ENCODE data around the gene SLC37A1. TPM values are rescaled to one million over a fixed set of nuclear protein-coding genes. Genes with fewer than 3 reads are reported as not detected.

SLC37A1 gene
- total RNA-seq, 1 experiment from 2014 or later = 15.0 TPM

DNA sequence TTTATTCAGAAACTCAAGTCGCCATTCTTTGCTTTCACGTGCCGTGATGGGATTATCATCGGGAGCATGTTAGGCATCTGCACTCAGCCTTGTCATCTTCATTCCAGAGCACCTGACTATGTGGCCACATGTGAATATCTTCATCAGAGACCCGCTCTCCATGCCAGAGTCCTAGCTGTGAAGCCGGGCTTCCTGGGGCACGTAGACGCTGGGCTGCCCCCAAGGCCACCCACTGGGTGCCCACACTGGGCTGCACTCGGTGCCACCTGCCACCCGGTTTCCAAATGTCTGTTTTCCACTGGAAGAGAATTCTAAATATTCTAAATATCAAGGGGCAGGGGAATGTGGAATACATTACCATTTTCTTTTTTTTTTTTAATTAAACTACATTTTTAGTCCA is 43.8 kb downstream of the SLC37A1 start:
- Histone ChIP-seq H2AFZ (ENCODE audit: low read depth, low read length, poor library complexity, severe bottlenecking) (no peak overlapping the region), H3K27me3 (ENCODE audit: insufficient read depth, low read length) (no peaks in the 10 kb centered on the region), H3K4me3 (replicated peaks in 1 of 2; ENCODE audit: low read depth in 1 of 2, low read length in 2 of 2) (no peak overlapping the region), H3K9me2 (ENCODE audit: insufficient read depth) (no peaks in the 10 kb centered on the region), H3K36me3 (ENCODE audit: control insufficient read depth in 1 of 2, insufficient read depth in 2 of 2, low read length in 2 of 2) (no peaks in the 10 kb centered on the region), H3K4me1 (ENCODE audit: control insufficient read depth in 1 of 2, insufficient read depth in 2 of 2, low read length in 2 of 2) (no peaks in the 10 kb centered on the region), H3K4me2 (ENCODE audit: low read length) (no peak overlapping the region), H4K20me1 (ENCODE audit: insufficient read depth) (no peaks in the 10 kb centered on the region), H3K9me3 (ENCODE audit: control insufficient read depth in 1 of 2, insufficient read depth in 1 of 2, low read depth in 1 of 2, low read length in 2 of 2) (no peaks in the 10 kb centered on the region), H3K9ac (ENCODE audit: low read length) (no peak overlapping the region), H3K27ac (ENCODE audit: low read depth, low read length) (no peak overlapping the region), H3K79me2 (ENCODE audit: insufficient read depth, low read length) (no peaks in the 10 kb centered on the region)
- no peak for TF ChIP-seq EZH2 (IDR thresholded peaks at IDR 0.05)
- no peak for TF ChIP-seq SP1 (IDR thresholded peaks at IDR 0.05; ENCODE audit: low read depth)
- TF ChIP-seq POLR2A (IDR thresholded peaks at IDR 0.05; ENCODE audit: borderline replicate concordance, extremely low read depth, insufficient read depth, insufficient read length) = no peak
- TF ChIP-seq JUND (IDR thresholded peaks at IDR 0.05) = no peak
- TF ChIP-seq EGR1 (IDR thresholded peaks at IDR 0.05; ENCODE audit: low read depth) = no peak
- TF ChIP-seq SIN3A (IDR thresholded peaks at IDR 0.05; ENCODE audit: low read depth) = no peak
- TF ChIP-seq ELF1 (IDR thresholded peaks at IDR 0.05; ENCODE audit: borderline replicate concordance, low read depth) = no peak
- TF ChIP-seq SRF (IDR thresholded peaks at IDR 0.05; ENCODE audit: low read depth) = no peak
- no peak for TF ChIP-seq CBX3 (IDR thresholded peaks at IDR 0.05; ENCODE audit: low read depth)
- TF ChIP-seq, protein P1, sequence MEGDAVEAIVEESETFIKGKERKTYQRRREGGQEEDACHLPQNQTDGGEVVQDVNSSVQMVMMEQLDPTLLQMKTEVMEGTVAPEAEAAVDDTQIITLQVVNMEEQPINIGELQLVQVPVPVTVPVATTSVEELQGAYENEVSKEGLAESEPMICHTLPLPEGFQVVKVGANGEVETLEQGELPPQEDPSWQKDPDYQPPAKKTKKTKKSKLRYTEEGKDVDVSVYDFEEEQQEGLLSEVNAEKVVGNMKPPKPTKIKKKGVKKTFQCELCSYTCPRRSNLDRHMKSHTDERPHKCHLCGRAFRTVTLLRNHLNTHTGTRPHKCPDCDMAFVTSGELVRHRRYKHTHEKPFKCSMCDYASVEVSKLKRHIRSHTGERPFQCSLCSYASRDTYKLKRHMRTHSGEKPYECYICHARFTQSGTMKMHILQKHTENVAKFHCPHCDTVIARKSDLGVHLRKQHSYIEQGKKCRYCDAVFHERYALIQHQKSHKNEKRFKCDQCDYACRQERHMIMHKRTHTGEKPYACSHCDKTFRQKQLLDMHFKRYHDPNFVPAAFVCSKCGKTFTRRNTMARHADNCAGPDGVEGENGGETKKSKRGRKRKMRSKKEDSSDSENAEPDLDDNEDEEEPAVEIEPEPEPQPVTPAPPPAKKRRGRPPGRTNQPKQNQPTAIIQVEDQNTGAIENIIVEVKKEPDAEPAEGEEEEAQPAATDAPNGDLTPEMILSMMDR (IDR thresholded peaks at IDR 0.05 in 2 of 3, conservative IDR thresholded peaks at IDR 0.05 in 1 of 3; ENCODE audit: borderline replicate concordance in 1 of 3, insufficient read depth in 1 of 3, low read depth in 2 of 3, low read length in 2 of 3) = no peak
- no peak for TF ChIP-seq FOSL1 (IDR thresholded peaks at IDR 0.05; ENCODE audit: low read depth)
- no peak for TF ChIP-seq RAD21 (IDR thresholded peaks at IDR 0.05; ENCODE audit: low read depth)
- TF ChIP-seq, protein P2, sequence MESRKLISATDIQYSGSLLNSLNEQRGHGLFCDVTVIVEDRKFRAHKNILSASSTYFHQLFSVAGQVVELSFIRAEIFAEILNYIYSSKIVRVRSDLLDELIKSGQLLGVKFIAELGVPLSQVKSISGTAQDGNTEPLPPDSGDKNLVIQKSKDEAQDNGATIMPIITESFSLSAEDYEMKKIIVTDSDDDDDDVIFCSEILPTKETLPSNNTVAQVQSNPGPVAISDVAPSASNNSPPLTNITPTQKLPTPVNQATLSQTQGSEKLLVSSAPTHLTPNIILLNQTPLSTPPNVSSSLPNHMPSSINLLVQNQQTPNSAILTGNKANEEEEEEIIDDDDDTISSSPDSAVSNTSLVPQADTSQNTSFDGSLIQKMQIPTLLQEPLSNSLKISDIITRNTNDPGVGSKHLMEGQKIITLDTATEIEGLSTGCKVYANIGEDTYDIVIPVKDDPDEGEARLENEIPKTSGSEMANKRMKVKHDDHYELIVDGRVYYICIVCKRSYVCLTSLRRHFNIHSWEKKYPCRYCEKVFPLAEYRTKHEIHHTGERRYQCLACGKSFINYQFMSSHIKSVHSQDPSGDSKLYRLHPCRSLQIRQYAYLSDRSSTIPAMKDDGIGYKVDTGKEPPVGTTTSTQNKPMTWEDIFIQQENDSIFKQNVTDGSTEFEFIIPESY (IDR thresholded peaks at IDR 0.05; ENCODE audit: extremely low read depth, insufficient replicate concordance, low read length) = no peak
- TF ChIP-seq, protein P3, sequence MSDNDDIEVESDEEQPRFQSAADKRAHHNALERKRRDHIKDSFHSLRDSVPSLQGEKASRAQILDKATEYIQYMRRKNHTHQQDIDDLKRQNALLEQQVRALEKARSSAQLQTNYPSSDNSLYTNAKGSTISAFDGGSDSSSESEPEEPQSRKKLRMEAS (IDR thresholded peaks at IDR 0.05) = no peak
- TF ChIP-seq ZNF274 (IDR thresholded peaks at IDR 0.05; ENCODE audit: low read depth, low read length) = no peak
- TF ChIP-seq TCF7L2 (IDR thresholded peaks at IDR 0.05; ENCODE audit: borderline replicate concordance, extremely low read depth, insufficient read depth, insufficient read length) = no peak
- TF ChIP-seq, protein P4, sequence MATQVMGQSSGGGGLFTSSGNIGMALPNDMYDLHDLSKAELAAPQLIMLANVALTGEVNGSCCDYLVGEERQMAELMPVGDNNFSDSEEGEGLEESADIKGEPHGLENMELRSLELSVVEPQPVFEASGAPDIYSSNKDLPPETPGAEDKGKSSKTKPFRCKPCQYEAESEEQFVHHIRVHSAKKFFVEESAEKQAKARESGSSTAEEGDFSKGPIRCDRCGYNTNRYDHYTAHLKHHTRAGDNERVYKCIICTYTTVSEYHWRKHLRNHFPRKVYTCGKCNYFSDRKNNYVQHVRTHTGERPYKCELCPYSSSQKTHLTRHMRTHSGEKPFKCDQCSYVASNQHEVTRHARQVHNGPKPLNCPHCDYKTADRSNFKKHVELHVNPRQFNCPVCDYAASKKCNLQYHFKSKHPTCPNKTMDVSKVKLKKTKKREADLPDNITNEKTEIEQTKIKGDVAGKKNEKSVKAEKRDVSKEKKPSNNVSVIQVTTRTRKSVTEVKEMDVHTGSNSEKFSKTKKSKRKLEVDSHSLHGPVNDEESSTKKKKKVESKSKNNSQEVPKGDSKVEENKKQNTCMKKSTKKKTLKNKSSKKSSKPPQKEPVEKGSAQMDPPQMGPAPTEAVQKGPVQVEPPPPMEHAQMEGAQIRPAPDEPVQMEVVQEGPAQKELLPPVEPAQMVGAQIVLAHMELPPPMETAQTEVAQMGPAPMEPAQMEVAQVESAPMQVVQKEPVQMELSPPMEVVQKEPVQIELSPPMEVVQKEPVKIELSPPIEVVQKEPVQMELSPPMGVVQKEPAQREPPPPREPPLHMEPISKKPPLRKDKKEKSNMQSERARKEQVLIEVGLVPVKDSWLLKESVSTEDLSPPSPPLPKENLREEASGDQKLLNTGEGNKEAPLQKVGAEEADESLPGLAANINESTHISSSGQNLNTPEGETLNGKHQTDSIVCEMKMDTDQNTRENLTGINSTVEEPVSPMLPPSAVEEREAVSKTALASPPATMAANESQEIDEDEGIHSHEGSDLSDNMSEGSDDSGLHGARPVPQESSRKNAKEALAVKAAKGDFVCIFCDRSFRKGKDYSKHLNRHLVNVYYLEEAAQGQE (IDR thresholded peaks at IDR 0.05; ENCODE audit: low read depth) = no peak
- POLR2A ChIA-PET = no interaction called here
- no peak for ATAC-seq
- RAD21 ChIA-PET (ENCODE audit: low non-redundant PET in 1 of 2, low total read pairs in 2 of 2, uncharacterized antibody in 2 of 2, unreplicated experiment in 2 of 2) = no interaction called here
- intact Hi-C loops (cut with micrococcal nuclease) = no loop called here
- DNase-seq (ENCODE audit: low read depth, low spot score) = no peak
- CTCF ChIA-PET = no interaction called here
- BruUV-seq (replicated peaks) = no TSS peak

All from HCT116 (cell line).